OCI-LY1 (cell line): ENCODE measurements around the gene GMIP.

Source experiments
- H2AFZ ChIP-seq: fragments of 200-600 bp; sonication (generic), shearing (Covaris generic); 2 replicates; pipeline ENCODE4 v1.6.0; 2014; ENCODE audit warnings: antibody characterized with exemption, mild to moderate bottlenecking, low read length
- H3F3A ChIP-seq: fragments of 200-600 bp; sonication (generic), shearing (Covaris generic); 2 replicates; pipeline ENCODE4 v1.6.0; 2014; ENCODE audit warnings: mild to moderate bottlenecking, antibody characterized with exemption, low read length, moderate library complexity; ENCODE audit not compliant: insufficient read depth
- H3K27ac ChIP-seq: fragments of 200-600 bp; sonication (generic); 2 replicates; pipeline ENCODE4 v1.5.1; 2014; ENCODE audit warnings: low read length, mixed run types, mild to moderate bottlenecking, low read depth; ENCODE audit not compliant: poor library complexity, severe bottlenecking
- H3K27me3 ChIP-seq: fragments of 200-600 bp; sonication (generic); 2 replicates; pipeline ENCODE4 v1.6.0; 2014; ENCODE audit warnings: antibody characterized with exemption, mild to moderate bottlenecking, low read length, moderate library complexity; ENCODE audit not compliant: insufficient read depth
- H3K36me3 ChIP-seq: fragments of 200-600 bp; sonication (generic); 2 replicates; pipeline ENCODE4 v1.6.1; 2014; ENCODE audit warnings: mild to moderate bottlenecking, antibody characterized with exemption, low read length, moderate library complexity, mixed read lengths; ENCODE audit not compliant: insufficient read depth
- H3K4me1 ChIP-seq: fragments of 200-600 bp; sonication (generic); 2 replicates; pipeline ENCODE4 v1.5.1; 2014; ENCODE audit warnings: mild to moderate bottlenecking, low read length, moderate library complexity; ENCODE audit not compliant: insufficient read depth, severe bottlenecking
- H3K4me2 ChIP-seq: fragments of 200-600 bp; sonication (generic), shearing (Covaris generic); 2 replicates; pipeline ENCODE4 v1.6.1; 2014; ENCODE audit warnings: low read length
- H3K4me3 ChIP-seq: fragments of 200-600 bp; sonication (generic); 2 replicates; pipeline ENCODE4 v1.5.1; 2014; ENCODE audit warnings: low read length, low read depth, mild to moderate bottlenecking, mixed read lengths; ENCODE audit not compliant: poor library complexity, severe bottlenecking
- H3K79me2 ChIP-seq: fragments of 200-600 bp; shearing (Covaris generic); 2 replicates; pipeline ENCODE4 v1.6.1; 2016; ENCODE audit warnings: mixed run types, low read length, mixed read lengths; ENCODE audit not compliant: insufficient read depth
- H3K9ac ChIP-seq: fragments of 200-600 bp; sonication (generic), shearing (Covaris generic); 2 replicates; pipeline ENCODE4 v1.6.1; 2014; ENCODE audit warnings: mild to moderate bottlenecking, low read length, mixed read lengths
- H3K9me2 ChIP-seq: fragments of 200-600 bp; sonication (generic), shearing (Covaris generic); 2 replicates; pipeline ENCODE4 v1.6.1; 2014; ENCODE audit warnings: low read depth, mild to moderate bottlenecking, low read length, mixed read lengths
- H3K9me3 ChIP-seq: fragments of 200-600 bp; shearing (Covaris generic); 2 replicates; pipeline ENCODE4 v1.6.1; 2014; ENCODE audit warnings: low read length, mixed read lengths
- H4K20me1 ChIP-seq: fragments of 200-600 bp; sonication (generic), shearing (Covaris generic); 2 replicates; pipeline ENCODE4 v1.6.0; 2016; ENCODE audit warnings: mild to moderate bottlenecking, low read length; ENCODE audit not compliant: insufficient read depth
- CTCF ChIP-seq: fragments of 200-600 bp; sonication (generic), shearing (Covaris generic); IDR thresholded peaks from 2 replicates; pipeline ENCODE4 v1.5.1; 2017; ENCODE audit warnings: mild to moderate bottlenecking, antibody characterized with exemption, low read length, moderate library complexity, mixed read lengths
- EZH2 ChIP-seq: fragments of 200-600 bp; sonication (generic), shearing (Covaris generic); IDR thresholded peaks from 2 replicates; pipeline ENCODE4 v1.8.0; 2017; ENCODE audit warnings: borderline replicate concordance, mixed run types, mild to moderate bottlenecking, antibody characterized with exemption, low read length, moderate library complexity, mixed read lengths

The GMIP gene

GRCh38 chr19:19652482-19653295, 9.2 kb upstream of the GMIP start:
- H3K36me3 ChIP-seq, result peaks cover 96% of the 10 kb centered on the region
- TF ChIP-seq EZH2, result no peak
- no peak for TF ChIP-seq CTCF
- H3K27ac ChIP-seq, result no peak overlapping the region

GRCh38 chr19:19651076-19651475, 7.6 kb upstream of the GMIP start:
- H3K4me3 ChIP-seq, result no peak overlapping the region
- no peaks in the 10 kb centered on the region for H3K9me2 ChIP-seq
- H3K27me3 ChIP-seq, result no peaks in the 10 kb centered on the region
- no peaks in the 10 kb centered on the region for H3K4me1 ChIP-seq
- TF ChIP-seq EZH2 (no peak), CTCF (no peak)
- H4K20me1 ChIP-seq, result no peaks in the 10 kb centered on the region
- no peaks in the 10 kb centered on the region for H3K79me2 ChIP-seq
- peaks cover 96% of the 10 kb centered on the region for H3K36me3 ChIP-seq
- no peaks in the 10 kb centered on the region for H3K9me3 ChIP-seq
- no peaks in the 10 kb centered on the region for H3F3A ChIP-seq
- no peak overlapping the region for H3K4me2 ChIP-seq
- H2AFZ ChIP-seq, result no peak overlapping the region
- H3K27ac ChIP-seq, result no peak overlapping the region
- H3K9ac ChIP-seq, result no peak overlapping the region

More at GRCh38 chr19:19652482-19653295, 9.2 kb upstream of the GMIP start:
- H4K20me1 ChIP-seq, result no peaks in the 10 kb centered on the region
- H3K9me3 ChIP-seq, result no peaks in the 10 kb centered on the region
- no peak overlapping the region for H3K9ac ChIP-seq
- H3K4me1 ChIP-seq, result no peaks in the 10 kb centered on the region
- no peak overlapping the region for H3K4me3 ChIP-seq
- no peaks in the 10 kb centered on the region for H3F3A ChIP-seq
- H2AFZ ChIP-seq, result no peak overlapping the region
- no peaks in the 10 kb centered on the region for H3K9me2 ChIP-seq
- H3K4me2 ChIP-seq, result no peak overlapping the region
- H3K79me2 ChIP-seq, result no peaks in the 10 kb centered on the region
- H3K27me3 ChIP-seq, result no peaks in the 10 kb centered on the region

GRCh38 chr19:19650331-19650730, 6.9 kb upstream of the GMIP start:
- Histone ChIP-seq H3K9me2 (no peaks in the 10 kb centered on the region), H3K9ac (no peak overlapping the region), H4K20me1 (no peaks in the 10 kb centered on the region), H3K4me3 (no peak overlapping the region), H3F3A (no peaks in the 10 kb centered on the region), H3K27ac (no peak overlapping the region), H3K27me3 (no peaks in the 10 kb centered on the region), H3K79me2 (no peaks in the 10 kb centered on the region), H2AFZ (no peak overlapping the region), H3K4me1 (no peaks in the 10 kb centered on the region), H3K9me3 (no peaks in the 10 kb centered on the region), H3K36me3 (peaks cover 95% of the 10 kb centered on the region), H3K4me2 (no peak overlapping the region)
- TF ChIP-seq EZH2 (no peak), CTCF (no peak)
